GM12801 (cell line): ENCODE measurements around the gene MUC4.

ENCODE experiments used
- CTCF ChIP-seq: IDR thresholded peaks from one replicate; pipeline ENCODE4 v1.5.1; 2011; ENCODE audit warnings: control low read depth; ENCODE audit not compliant: insufficient read length; ENCODE audit errors: extremely low read depth

The MUC4 gene

GRCh38 chr3:195845483-195845882 is 33.8 kb upstream of the MUC4 start:
- TF ChIP-seq CTCF, result no peak

GRCh38 chr3:195844671-195845218 is 33.0 kb upstream of the MUC4 start:
- TF ChIP-seq CTCF, result no peak

GRCh38 chr3:195839260-195840010 is 27.7 kb upstream of the MUC4 start:
- TF ChIP-seq CTCF, result no peak

- TF ChIP-seq CTCF, result no peak
Observed at GRCh38 chr3:195838714-195839113, 27.0 kb upstream of the MUC4 start.

GRCh38 chr3:195836476-195837135 is 24.9 kb upstream of the MUC4 start:
- TF ChIP-seq CTCF, result no peak

GRCh38 chr3:195835791-195836190 is 24.1 kb upstream of the MUC4 start:
- no peak for TF ChIP-seq CTCF

- TF ChIP-seq CTCF, result no peak
Observed at GRCh38 chr3:195834675-195835583, 23.2 kb upstream of the MUC4 start.
